C4-2B (cell line): ENCODE measurements around the gene COL3A1.

ENCODE experiments used
- ZFX ChIP-seq: fragments of 450-650 bp; IDR thresholded peaks from 2 replicates; pipeline ENCODE4 v1.6.1; 2017
- TF ChIP-seq, protein P1 (sequence below): fragments of 450-650 bp; conservative IDR thresholded peaks from 2 replicates; pipeline ENCODE4 v1.5.1; 2017; ENCODE audit warnings: mild to moderate bottlenecking

DNA sequence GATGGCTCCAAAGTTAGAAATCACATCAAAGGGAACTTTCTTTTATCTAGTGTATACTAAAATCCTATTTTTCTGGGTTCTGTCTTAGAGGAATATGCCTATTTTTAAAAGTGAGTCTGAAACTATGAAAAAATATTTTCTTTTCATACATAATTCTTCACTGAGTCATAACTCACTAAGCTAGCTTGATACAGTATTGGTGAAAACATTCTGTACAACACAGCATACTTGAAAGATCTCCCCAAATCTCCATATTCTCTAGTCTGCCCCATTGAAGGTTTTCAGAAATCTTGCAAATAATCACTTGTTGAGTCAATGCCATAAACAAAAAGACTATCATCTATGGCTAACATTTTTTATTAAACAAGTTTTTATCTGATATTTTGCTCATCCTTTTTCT is 44.5 kb downstream of the COL3A1 start:
- TF ChIP-seq, protein P1, sequence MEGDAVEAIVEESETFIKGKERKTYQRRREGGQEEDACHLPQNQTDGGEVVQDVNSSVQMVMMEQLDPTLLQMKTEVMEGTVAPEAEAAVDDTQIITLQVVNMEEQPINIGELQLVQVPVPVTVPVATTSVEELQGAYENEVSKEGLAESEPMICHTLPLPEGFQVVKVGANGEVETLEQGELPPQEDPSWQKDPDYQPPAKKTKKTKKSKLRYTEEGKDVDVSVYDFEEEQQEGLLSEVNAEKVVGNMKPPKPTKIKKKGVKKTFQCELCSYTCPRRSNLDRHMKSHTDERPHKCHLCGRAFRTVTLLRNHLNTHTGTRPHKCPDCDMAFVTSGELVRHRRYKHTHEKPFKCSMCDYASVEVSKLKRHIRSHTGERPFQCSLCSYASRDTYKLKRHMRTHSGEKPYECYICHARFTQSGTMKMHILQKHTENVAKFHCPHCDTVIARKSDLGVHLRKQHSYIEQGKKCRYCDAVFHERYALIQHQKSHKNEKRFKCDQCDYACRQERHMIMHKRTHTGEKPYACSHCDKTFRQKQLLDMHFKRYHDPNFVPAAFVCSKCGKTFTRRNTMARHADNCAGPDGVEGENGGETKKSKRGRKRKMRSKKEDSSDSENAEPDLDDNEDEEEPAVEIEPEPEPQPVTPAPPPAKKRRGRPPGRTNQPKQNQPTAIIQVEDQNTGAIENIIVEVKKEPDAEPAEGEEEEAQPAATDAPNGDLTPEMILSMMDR: no peak
- TF ChIP-seq ZFX: no peak
